ENCODE data around the gene FANCC.

Gene FANCC

GRCh38 chr9:95138474-95138873, 179.0 kb downstream of the FANCC start:
- DNase-seq: no peak

GRCh38 chr9:95137587-95138145, 179.8 kb downstream of the FANCC start:
- DNase-seq: no peak

GRCh38 chr9:95135756-95136155, 181.8 kb downstream of the FANCC start:
- DNase-seq: no peak

- no peak for DNase-seq
These were observed 183.0 kb downstream of the FANCC start for GRCh38 chr9:95134457-95134881.

- DNase-seq: no peak
These were observed 184.2 kb downstream of the FANCC start for GRCh38 chr9:95133325-95133705.

GRCh38 chr9:95132366-95133324, 184.9 kb downstream of the FANCC start:
- DNase-seq: no peak

DNA sequence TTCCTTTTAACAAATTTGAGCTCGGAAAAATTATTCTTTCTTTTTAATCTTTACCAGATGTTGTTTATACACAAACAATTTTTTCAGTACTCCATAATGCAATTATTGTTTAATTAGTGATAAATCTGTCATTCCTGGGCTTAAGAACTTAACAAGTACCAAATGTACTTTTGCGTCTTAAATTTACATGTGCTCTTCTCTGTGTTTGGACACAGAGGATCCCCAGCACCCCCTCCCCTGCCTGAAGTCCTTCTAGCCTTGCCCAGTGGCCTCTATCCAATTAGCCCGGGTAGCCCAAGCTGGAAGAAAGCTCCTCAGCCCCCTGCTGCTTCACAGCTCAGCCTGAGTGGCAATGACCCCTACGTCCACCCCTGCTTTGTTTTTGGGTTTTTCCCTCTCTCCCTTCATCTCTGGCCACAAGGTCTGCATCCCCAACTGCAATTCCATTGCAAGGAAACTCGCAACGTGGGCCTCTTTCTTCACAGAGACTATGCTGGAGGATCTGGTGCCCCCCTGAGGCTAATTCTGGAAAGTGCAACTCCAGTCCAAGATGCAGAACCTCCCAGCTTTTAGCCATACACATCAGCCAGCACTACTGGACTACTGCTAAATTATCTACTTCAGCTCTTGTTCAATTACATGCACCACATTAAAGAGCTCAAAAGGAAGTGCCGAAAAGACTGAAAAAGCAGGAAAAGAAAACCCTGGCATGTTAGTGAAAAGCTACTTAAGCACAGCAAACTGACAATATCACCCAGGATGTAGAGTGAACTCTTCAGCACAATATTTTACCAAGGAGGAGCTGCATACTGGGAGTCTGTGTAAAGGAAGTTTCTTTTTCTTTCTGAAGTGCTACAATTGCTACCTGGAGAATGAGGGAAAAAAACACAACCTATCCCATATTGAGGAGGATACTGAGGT, 186.2 kb downstream of the FANCC start:
- peak; percentile 56 for DNase-seq

GRCh38 chr9:95130484-95130883, 187.0 kb downstream of the FANCC start:
- no peak for DNase-seq

- no peak for DNase-seq
These were observed 187.8 kb downstream of the FANCC start for GRCh38 chr9:95129476-95130291.

DNA sequence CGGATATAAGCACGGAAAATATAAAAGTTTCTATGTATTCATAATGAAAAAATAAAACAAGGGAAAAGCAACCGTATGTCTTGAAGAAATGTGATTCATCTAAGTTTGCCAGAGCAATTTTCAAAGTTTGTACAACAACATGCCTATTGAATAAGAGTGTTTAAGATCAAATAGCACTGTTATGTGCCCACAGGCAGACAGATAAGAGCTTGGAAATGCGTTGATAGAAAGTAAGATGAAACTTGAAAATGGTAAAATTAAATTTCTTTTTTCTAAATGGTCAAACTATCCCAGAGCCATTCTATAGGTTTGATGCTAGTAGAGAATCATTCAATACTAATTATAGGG, 189.4 kb downstream of the FANCC start:
- DNase-seq: no peak

DNA sequence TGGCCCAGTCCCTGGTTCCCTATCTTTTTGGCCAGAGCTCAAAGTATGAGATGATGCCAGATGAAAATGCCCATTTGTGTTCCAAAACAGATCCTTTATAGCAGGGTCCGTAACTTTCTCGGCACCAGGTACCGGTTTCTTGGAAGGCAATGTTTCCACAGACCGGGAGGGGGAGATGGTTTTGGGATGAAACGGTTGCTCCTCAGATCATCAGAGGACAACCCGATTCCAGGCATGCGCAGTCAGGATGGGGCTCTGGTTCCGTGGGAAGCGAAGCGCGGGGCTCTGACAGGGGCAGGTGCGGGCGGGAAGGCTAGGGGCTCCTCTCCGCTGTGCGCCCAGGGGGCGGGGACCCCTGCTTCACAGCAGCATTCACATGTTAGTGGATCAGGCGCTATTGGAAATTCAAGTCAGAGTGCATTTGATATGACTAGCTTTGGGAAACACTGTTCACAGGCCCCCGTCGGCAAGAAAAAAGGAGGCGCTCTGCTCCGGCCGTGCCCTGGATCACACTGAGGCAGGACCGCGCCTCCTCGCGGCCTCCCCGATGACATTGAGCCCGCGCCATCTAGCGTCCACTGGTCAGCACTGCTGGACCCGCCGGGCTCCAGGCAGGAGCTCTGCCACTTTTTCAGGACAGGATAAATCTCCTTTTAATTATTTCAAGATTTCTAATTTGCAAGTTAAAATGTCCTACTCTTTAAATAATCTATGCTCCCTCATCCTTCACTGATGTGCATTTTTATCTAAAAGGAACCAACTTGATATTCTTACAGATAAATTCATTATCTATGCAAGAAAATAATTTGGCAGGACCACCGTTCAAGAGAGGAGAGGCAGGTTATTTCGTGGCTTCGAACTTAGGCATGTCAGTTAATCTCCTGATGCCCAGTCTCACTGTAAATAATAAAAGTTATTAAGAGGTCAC, 190.0 kb downstream of the FANCC start:
- peak; percentile 80 for DNase-seq

DNA sequence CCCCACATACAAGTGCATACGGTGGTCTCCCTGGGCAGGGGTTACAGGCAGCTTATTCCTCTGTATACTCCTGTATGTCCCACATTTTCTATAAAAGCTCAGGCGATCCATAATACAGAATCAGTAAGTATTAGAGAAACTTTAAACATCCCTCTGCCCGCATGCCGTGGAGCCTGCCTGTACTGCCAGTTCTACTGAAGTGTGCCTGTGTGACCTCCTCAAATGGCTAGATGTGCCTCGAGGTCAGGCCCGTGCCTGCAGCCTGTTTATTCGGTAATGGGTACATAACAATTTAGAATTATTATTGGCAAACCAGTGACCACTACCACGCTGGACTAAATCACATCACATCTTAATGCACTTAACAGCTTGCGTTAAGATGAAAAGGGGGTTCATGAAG, 190.8 kb downstream of the FANCC start:
- DNase-seq: no peak

DNA sequence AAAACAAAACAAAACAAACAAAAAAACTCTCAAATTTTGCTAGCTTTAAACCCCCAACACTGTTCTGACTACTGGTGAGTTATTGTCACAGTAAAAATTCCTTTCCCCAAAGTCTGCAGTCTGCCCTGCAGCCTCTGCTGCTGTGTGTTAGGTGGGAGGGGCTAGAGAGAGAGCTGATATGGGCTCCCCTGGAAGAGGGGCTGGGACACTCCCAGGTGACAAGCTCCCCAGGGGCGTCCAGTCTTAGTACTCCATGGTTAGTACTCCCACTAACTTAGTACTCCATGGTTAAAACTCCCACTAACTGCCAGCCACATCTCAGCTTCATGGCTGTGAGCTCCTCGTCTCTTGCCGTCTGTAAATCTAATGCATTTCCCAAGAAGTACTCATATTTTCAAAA, 191.9 kb downstream of the FANCC start:
- no peak for DNase-seq

- DNase-seq: no peak
These were observed 192.7 kb downstream of the FANCC start for GRCh38 chr9:95124582-95125367.

DNA sequence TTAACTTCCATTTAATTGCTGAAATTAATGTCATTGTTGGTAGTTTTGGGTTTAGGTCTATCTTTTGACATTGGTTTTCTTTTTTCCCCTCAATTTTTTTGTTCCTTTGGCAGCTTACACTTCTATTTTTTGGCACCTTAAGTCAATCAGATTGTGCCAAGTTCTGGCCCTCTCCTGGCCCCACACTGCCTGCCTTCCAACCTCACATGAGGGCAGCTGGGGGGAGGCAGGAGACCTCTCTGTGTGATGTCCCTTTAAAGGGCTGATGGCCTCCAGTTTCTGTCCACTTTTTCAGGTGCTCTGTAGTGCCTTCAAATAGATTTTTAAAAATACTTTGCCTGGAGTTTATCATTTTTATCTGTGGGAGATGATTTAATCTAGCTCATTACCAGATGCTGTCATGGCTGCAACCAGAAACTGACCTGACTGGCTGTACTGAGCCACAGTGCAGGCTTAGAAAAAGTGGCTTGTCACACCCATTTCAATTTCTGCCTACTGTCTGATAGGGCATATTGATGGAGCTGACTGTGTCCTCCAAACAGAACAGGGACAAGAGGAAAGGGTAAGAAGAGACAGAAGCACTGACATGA, 196.6 kb downstream of the FANCC start:
- no peak for DNase-seq

- no peak for DNase-seq
These were observed 198.9 kb downstream of the FANCC start for GRCh38 chr9:95118596-95118995.

DNA sequence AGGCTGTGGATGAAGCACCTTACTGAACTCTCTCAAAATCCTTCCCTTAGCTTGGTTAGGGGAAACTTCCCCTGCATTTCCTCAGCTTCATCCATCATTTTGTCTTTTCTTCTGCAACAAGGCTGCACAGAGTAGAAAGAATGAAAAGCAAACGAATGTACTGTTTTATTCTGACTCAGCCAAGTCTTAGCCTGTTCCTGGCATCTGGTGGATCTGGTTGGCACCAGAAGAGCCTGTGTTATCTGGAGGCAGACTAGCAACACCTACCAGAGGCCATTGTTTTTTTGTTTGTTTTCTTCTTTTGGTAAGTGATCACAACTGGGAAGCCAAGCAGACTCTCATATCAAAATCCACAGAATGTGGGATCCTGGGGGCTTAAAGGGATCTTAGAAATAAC, 200.7 kb downstream of the FANCC start:
- no peak for DNase-seq

DNA sequence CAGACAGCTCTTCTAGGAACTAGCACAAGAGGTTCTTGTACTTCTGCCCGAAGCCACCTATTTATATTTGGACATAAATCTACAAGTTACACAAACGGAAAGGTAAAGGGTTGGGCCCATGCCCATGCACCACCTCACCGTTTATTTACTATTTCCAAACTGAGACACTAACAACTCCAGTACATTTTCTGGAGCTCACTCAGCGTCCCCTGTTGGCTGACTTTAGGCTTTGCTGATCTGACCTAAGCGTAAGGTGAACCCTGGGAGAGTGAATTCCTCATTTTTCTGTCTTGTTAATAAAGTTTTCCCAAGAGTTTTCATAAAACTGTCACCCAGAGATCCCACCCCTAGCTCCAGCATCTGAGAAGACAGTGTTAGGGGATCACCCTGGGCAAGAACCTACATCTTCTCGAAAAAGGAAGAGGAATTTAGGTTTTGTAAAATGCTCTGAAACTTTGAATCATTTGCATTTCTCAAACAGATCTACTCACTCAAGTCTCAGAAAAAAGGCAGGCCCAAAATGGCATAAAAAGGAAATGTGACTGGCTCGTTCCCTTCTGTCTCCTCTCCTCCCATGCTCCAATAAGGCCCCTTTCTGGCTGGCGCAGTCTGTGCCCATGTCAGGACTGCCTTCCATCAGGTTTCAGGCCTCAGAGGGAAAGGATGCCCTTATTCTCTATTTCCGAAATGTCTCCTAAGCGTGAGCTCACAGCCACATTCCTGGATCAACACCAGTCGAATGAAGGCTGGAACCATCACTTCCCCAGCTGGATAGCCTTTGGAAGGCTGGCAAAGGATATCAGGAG, 201.3 kb downstream of the FANCC start:
- DNase-seq: no peak

- DNase-seq: no peak
These were observed 202.4 kb downstream of the FANCC start for GRCh38 chr9:95115104-95115503.
